ENCODE measurements around the gene HPS1.

GRCh38 chr10:98456043-98456570 lies 9.4 kb upstream of the HPS1 start:
- TF ChIP-seq CTCF (conservative IDR thresholded peaks at IDR 0.05; ENCODE audit: low read depth, low read length) (no peak), EZH2 (IDR thresholded peaks at IDR 0.05; ENCODE audit: low read length, unreplicated experiment) (no peak)
